ENCODE measurements around the gene PATZ1.

The PATZ1 gene

DNA sequence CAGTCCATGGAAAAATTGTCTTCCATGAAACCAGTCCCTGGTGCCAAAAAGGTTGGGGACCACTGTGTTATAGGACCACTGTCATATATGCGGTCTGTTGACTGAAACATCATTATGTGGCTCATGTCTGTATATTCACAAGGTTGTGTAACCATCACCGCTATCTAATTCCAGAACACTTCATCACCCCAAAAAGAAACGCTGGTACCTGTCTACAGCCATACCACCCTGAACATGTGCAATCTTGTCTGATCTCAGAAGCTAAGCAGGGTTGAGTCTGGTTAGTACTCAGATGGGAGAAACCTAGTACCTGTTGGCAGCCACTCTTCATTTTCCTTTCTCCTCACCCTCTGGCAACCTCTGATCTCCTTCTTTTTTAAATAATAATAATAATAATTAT is 41.0 kb downstream of the PATZ1 start:
- no peak for DNase-seq

DNA sequence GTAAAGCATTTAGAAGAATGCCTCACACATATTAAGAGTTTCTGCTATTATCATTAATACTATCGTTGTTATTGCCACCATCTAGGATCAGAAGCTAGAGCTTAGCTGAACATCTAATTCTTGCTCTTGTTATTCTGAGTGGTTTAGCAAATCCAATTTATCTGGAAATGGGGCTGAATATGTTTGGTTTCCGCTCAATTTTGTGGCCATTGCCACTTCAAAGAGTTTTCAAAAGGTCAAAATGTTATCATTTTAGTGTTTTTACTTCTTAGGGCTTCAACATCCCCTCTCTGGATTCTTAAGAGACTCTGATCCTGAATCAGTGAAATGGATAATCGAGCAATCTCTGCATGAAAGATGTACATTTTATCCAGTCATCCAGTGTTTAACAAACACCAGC is 43.6 kb downstream of the PATZ1 start:
- DNase-seq: no peak

DNA sequence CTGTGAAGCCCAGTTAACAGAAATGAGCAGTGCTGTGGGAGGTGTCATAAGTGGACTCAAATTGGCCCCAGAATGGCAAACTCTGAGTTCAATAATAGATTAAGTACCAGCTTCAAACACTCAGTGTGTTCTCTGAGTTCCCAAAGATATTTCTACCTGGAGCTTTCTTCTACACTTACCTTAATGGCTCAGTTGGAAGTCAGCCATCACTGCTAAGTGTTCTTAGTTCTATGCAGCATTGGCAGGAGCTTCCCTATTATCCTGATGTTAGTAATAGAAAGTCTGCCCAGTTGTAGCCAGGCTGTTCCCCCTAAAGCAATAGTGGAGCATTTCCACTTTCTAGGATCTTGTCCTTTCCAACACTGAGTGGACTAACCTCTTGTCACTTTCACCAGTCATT is 44.1 kb downstream of the PATZ1 start:
- DNase-seq: no peak

DNA sequence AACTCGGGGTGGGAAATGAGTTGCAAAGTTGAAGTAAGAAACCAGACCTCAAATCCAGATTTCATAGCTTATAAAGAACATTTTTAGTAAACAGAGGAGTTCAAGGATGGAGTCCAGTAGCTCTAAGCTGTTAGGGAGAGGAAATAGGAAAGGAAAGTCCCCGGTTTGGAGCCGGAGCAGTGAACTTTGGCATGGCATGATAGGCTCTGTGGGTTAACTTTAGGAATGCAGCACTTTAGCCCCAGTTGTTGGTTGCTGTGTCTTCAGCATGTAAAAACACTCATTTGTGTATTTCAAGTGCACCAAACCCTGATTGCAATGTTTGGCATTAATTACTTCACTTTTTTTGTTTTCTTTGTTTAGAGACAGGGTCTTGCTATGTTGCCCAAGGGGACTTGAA is 45.2 kb downstream of the PATZ1 start:
- no peak for DNase-seq

DNA sequence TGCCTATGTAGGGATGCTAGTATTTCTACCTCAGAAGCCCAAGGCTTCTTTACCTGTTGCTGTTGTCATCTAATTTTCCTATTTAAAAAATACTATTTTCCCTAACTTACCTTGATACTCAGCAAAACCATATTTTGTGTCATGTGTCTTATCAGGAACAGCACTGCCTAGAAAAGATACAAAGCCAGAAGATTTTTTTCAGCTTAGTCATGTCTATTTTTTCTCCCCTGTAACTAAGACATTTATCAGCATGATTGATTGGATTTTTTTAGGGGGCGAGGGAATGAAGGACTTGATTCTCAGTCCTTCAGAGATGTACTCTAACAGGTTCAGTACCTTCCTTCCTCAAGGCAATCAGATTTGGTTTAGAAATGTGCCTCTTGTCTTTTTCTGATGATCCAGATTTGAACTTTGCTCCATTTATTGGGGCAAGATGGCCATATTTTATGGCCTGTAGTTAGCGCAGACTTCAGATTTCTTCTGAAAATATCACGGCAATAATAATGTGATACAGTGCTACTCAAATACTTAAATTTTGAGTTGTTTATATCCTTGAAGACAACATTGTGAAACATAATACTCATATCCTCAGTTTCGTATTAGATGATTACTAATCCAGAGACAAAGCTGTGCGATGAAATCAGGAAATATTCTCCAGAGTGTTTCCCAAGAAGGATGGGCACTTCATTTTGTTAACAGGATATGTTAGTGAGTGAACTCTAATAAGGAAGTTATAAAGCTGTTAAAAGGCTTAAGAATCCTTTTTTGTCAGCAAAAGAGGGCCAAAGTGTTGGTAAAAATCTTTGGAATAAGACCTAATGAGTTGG is 50.1 kb downstream of the PATZ1 start:
- no peak for DNase-seq

DNA sequence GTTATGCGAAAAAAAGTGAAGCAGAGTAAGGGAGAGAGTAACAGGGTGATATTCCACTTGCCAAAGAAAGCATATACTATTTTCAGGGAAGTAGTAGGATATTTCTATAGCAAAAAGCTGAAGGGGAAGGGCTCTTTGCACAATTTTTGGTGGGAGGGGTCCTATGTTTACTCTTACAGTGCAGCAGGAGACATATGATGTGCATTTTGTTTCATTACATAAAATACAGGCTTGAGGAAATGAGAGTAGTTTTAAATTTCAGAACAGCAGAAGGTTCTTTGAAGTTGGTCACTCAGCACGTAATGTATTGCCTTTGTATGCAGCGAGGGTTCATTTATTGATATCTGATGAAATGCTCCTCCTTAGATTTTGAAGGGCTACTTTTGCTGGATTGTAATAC is 50.8 kb downstream of the PATZ1 start:
- no peak for DNase-seq

DNA sequence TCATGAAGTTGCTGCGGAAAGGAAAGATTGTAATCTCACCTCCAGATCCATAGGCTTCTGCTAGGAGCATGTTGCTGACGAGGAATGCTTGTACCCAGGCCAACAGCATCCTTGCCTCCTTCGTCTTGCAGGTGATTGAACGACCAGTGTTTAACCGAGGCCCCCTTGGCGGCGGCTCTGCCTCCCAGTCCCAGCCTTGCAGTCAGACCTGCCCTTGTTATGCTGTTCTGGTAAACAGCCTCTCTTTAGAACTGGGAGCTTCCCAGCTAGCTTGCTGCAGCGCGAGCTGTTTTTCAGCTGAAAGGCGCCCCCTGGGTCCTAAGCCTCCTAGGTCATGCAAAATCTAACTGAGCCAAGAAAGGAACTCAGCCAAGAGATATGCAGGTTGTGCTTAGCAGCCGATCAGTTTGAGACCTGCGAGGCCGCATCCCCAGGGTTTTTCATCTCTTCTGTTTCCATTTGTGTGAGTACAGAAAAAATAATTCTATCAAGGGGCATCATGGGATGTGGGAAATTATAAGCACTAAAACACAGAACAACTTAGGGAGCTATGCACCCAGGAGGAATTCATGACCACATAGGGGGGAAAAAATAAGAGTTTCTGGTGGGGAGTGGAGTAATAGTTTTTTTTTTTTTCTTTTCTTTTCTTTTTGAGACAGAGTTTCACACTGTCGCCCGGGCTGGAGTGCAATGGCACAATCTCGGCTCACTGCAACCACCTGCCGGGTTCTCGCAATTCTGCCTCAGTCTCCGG is 53.7 kb downstream of the PATZ1 start, which contains the start of gene PIK3IP1:
TSS of gene PIK3IP1 (minus strand) at position 253 of the 754 bp plus-strand sequence. CDS start at position 109, 144 bp downstream.
- DNase-seq: peak; percentile 52 to 92

DNA sequence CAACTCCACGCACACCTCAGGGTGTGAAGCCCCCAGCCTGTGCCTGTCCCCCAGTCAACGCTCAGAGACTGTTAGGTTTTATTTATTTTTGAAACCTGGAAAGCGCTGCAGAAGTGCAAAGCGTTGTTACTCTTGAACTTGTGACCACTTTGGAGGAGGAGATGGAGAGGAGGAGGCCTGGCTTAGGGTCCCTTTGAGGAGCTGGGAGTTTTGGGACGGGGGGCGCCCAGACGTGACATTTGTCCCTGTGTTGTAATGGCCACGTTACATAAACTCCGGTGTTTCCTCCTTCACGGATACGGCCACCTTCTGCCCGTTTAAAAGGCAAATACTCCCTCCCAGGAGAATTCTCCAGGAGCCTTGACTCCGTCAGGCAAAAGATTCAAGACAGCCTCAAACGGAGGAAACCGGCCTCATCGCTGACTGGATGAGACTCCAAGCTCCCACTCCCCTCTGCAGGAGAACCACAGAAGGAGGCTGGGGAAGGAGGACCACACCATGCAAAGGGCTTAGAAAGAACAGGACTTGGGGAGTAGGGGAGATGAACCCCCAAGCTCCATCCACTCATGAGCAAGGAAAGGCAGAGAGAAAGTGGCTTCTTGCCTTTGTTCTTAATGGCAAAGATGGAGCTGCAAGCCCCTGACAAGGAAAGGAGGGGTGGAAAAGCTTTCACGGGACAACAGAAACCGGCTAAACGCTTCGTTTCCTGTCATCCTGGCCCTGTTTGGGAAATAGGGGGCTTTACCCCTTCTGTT is 54.5 kb downstream of the PATZ1 start:
- DNase-seq: peak in 1 of 2 experiments; percentile 42

DNA sequence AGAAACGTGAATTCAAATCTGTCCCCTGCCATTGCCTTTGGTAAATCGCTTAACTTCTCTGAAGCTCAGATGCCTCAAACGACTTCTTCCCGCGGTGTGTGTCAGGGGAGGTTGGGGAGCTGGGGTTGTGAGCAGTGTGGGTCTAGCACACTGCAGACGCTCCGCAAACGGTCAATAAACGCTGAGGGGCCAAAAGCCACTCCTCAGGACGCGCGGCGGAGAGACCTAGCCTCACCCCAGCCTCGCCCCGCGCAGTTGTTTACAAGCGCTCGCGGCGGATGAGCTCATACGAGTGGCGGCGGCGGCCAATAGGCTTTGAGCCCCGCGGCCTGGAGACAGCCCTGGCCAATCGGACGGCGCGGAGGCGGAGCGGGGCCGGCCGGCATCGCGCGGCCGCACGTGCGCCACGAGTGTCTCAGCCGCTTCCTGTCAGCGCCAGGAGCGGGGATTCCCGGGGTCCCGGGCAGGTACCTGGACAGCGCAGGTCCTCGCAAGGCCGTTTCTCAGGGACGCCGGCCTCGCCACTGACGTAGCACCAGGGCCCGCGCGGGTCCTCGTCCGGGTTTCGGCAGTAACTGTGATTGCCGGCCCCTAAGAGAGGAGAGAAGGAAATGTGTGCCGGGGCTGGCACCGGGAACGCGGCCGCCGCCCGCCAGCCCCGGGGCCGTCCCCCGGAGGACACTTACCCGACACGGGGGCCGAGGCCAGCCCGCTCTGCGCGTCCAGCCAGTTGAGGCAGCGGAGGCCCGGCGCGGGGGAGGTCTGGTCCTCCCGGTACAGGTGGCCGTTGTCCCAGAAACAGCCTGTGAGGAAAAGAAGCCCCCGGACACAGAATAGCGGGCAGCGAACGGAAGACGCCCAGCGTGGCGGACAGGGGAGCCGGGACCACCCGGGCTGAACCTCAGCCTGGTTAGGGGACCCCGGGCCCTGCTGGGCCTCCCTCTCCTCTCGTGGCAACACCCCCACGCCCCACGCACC is 55.4 kb downstream of the PATZ1 start:
- DNase-seq: peak; percentile 83 to 90

DNA sequence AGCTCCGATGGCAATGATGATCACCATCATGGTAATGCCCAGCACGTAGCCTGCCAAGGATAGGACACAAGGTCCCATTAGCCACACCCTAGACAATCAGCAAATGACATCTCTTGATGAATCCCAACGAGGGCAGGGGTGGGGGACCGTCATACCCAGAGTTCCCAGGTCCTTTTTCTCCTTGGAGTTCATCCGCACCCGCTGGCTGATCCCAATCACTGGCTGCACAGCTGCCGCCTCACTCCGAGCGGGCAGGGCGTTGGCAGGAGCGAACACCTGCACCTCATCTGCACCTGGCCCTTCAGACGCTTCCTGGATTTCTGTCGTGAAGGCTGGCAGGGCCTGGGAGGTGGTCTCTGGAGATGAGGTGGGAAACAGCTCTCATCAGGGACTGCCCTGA is 56.8 kb downstream of the PATZ1 start:
- DNase-seq: no peak

DNA sequence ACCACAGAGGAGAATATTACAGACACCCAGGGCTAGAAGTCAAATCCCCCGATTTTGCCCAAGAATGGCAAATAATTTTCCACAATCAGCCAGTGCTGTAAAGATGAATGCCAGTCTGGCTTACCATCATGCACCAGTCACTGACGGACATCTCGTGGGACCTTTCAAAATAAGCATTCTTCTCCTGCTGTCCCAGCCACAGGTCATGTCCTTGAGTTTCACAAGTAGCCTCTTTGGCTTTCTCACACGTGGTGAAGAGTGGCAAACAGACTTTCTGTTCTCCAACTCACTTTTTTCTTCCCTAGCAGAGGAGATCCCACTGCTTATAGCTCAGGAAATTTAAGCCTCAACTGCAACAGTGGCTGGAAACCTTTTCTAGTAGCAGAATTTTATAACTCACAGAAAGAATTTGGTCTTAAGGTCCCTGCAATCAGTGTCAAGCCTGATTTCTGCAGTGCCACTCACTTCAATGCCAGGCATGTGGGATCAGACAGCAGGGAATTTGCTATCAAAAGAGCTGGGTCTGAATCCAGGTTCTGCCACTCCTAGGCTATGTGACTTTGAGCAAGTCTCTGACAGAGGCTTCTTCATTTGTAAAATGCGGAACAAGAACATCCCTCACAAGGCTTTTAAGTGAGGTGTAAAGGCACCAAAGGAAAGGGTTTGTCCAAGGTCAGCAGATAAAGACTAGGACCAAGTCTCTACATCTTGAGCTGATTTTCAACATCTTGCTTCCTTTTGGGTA is 57.5 kb downstream of the PATZ1 start:
- DNase-seq: no peak

DNA sequence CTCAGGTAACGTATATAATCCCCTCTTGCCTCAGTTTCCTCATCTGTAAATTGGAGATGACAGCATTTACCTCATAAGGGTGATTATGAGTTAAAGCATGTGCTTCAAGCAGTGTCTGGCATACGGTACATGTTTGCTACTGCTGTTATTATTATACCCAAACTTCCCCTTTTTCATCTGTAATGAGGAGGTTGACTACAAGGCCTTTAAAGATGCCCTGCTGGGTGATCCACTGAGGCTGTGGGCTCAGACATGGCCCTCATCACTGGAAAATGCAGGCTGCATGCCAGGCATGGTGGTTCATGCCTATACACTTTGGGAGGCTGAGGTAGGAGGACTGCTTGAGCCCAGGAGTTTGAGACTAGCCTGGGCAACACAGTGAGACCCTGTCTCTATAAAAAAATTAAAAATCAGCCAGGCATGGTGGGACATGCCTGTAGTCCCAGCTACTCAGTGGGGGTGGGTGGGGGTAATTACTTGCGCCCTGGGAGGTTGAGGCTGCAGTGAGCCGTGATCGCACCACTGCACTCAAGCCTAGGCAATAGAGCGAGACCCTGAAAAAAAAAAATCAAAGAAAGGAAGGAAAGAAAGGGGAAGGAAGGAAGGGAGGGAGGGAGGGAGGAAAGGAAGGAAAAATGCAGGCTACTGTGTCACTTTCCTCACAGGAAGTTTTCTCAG is 58.2 kb downstream of the PATZ1 start:
- no peak for DNase-seq

DNA sequence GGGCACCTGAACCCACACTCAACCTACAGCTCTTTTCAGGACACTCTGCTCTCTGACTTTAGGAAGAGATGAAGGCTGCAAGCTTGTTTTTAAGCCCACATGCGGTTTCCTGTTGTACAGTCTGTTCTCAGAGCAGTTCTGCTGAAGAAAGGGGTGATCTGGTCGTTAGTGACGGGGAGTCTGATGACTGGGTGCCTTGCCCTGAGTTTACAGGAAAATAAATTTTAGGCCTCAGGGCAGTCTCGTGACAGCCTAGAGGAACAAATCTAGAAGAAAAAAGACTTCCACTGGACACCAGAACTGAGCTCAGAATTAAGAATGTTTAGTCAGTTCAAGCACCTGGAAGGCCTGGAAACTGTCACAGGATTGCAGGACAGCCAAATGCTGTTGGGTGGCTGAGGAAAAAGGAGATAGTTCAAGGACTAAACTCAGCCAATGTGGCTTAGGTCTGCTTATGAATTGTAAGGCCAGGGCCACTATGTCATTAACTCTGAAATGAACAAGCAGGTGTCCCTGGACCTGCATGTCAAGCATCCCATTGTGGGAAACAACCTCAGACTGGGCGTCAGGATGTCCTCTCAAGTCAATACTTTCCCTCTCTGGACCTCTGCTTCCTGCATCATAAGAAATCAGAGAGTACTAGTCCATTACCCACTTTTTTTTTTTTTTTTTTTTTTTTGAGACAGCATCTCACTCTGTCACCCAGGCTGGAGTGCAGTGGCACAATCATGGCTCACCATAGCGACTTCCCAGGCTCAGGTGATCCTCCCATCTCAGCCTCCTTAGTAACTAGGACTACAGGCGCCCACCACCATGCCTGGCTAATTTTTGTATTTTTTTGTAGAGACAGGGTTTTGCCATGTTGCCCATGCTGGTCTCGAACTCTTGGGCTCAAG is 59.5 kb downstream of the PATZ1 start:
- DNase-seq: no peak

DNA sequence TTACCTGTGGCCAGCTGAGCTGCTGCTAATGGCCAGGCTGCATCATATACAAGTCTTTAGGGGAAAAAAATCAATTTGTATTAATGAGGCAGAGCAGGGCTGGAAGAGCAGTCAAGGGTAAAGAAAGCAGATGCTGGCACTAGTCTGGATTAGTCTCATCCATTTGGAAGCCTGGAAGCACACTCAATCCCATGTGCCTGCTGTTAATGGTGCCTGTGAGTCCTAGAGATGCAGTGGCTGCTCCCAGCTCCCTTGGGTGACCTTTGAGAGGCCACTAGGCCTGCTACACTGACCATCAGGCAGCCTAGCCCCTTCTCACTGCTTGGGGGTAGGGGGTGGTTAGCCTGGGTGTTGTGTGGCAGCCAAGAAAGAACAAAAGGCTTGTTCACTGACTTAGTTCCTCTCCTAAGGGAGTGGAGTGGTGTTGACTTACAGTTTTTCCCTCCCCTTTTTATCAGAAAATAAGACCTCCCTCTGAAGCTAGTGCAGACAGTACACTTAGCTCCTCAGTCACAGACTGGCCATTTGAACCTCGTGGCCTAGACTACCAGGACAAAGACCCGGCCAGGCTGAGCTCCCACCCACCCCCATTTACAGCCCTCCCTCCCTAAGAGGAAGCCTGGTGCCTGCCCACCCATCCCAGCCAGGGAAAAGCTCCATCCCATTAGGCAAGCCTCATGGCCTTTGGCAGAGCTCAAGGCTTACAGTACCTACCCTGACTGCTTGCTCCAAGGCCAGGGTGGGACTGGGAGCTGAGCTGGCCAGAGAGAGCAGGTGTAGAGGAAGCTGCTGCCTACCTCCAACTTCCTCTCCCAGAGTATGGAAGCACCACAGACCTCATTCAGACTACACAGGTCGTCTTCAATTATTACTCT is 61.6 kb downstream of the PATZ1 start:
- DNase-seq: peak; percentile 77 to 91

DNA sequence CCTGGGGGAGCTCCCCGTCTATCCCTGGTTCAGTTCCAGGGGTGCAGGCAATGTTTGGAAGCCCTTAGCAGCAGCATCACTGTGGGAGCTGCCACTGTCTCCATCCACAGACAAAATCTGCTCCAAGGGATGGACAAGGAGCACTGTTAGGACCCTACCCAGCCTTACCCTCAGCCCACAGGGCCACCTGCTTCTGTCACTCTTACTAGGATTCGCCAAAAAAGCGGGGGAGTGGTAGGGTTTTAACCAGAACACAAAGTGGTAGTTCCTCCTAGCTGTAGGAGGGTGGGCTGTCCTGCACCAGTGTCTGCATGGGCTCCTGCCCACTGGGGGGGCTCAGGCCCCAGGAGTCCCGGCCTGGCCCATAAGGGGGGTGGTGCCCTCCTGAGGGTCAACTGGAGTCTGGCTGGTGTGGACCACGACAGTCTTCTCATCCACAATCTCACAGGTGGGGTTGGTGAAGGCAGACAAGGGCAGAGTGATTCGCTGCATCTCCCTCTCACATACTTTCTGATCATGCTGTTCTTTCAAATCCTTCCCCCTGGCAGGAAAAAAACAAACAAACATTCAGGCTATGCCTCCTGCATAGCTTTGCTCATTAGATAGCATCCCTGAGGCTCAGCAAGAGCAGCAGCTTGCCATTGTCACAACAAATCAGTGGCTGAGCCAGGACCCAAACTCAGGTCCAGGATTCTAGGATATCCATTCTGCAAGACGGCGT is 63.2 kb downstream of the PATZ1 start:
- no peak for DNase-seq

DNA sequence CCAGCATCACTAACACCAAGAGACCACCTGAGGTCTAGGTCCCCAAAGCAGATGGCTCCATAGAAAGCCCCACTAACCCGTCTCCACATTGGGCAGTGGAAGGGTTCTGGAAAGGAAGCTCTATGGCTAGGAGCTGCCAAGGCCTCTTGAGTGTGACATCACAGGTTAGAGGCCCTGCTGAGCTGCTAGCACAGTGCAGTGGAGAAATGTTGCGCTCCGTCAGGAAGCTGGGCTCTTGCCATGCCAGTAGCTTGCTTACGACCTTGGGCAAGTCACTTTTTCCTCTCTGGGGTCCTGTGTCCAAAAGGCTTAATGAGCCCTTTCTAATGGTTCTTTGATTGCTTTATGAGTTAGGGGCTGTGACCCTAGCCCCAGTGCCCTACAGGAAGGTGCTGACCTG is 64.4 kb downstream of the PATZ1 start:
- no peak for DNase-seq

DNA sequence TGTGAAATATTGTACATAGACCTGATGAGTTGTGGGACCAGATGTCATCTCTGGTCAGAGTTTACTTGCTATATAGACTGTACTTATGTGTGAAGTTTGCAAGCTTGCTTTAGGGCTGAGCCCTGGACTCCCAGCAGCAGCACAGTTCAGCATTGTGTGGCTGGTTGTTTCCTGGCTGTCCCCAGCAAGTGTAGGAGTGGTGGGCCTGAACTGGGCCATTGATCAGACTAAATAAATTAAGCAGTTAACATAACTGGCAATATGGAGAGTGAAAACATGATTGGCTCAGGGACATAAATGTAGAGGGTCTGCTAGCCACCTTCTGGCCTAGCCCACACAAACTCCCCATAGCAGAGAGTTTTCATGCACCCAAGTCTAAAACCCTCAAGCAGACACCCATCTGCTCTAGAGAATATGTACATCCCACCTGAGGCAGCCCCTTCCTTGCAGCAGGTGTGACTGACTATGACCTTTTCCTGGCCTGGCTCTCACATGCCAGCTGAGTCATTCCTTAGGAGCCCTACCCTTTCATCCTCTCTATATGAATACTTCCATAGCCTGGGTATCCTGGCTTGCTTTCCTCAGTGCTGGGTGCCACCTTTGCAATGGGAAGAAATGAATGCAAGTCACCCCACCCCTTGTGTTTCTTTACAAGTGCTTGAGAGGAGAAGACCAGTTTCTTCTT is 66.2 kb downstream of the PATZ1 start:
- no peak for DNase-seq

DNA sequence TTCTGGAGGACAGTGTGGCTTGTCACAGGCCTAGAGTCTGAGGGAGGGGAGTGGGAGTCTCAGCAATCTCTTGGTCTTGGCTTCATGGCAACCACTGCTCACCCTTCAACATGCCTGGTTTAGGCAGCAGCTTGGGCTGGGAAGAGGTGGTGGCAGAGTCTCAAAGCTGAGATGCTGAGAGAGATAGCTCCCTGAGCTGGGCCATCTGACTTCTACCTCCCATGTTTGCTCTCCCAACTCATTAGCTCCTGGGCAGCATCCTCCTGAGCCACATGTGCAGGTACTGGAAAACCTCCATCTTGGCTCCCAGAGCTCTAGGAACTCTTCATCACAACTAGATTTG is 66.8 kb downstream of the PATZ1 start:
- DNase-seq: no peak
